Jurkat, Clone E6-1 (cell line): Measurements from ENCODE around the gene COPA.
A peak's percentile ranks its signal among the peaks of the same experiment; 100 is the strongest.
"Not testable (repeated sequence)": the region's sequence is repeated elsewhere in the genome, so short reads cannot be mapped to it uniquely, and the experiment has no call there.

Experiments used
- DNase-seq: peaks from one replicate; pipeline ENCODE4 v3.0.0-alpha.2; 2011; ENCODE audit warnings: low read depth, low spot score
- H3K4me3 ChIP-seq: 2 replicates; pipeline ENCODE4 v1.5.1; 2011; ENCODE audit warnings: mild to moderate bottlenecking, low read length, control low read depth, moderate library complexity

Gene COPA

GRCh38 chr1:160340146-160340545 is 2.9 kb downstream of the COPA start:
- H3K4me3 ChIP-seq, result no peak overlapping the region
- no peak for DNase-seq

- no peak for DNase-seq
Measured at GRCh38 chr1:160338580-160338979, 4.5 kb downstream of the COPA start.

GRCh38 chr1:160332516-160332915 is 10.5 kb downstream of the COPA start:
- no peak for DNase-seq
- no peak overlapping the region for H3K4me3 ChIP-seq

More at GRCh38 chr1:160338580-160338979, 4.5 kb downstream of the COPA start:
- H3K4me3 ChIP-seq, result no peak overlapping the region

- no peak overlapping the region for H3K4me3 ChIP-seq
- DNase-seq, result no peak
Measured at GRCh38 chr1:160330119-160330518, 12.9 kb downstream of the COPA start.

- H3K4me3 ChIP-seq, result no peak overlapping the region
- DNase-seq, result no peak
Measured at GRCh38 chr1:160328184-160328583, 14.9 kb downstream of the COPA start.

GRCh38 chr1:160326418-160326817 is 16.6 kb downstream of the COPA start:
- H3K4me3 ChIP-seq, result no peak overlapping the region
- DNase-seq, result no peak

GRCh38 chr1:160325252-160325651 is 17.8 kb downstream of the COPA start:
- no peak overlapping the region for H3K4me3 ChIP-seq
- DNase-seq, result no peak

GRCh38 chr1:160322831-160323230 is 20.2 kb downstream of the COPA start:
- H3K4me3 ChIP-seq, result no peak overlapping the region
- DNase-seq, result no peak

- no peak overlapping the region for H3K4me3 ChIP-seq
Measured at GRCh38 chr1:160315359-160315758, 27.7 kb downstream of the COPA start.

GRCh38 chr1:160309571-160309970 is 33.5 kb downstream of the COPA start:
- DNase-seq, result no peak
- H3K4me3 ChIP-seq, result no peak overlapping the region

More at GRCh38 chr1:160315359-160315758, 27.7 kb downstream of the COPA start:
- DNase-seq, result no peak

- DNase-seq, result no peak
- H3K4me3 ChIP-seq, result no peak overlapping the region
Measured at GRCh38 chr1:160309185-160309557, 33.9 kb downstream of the COPA start.

GRCh38 chr1:160308451-160309184 is 34.4 kb downstream of the COPA start:
- DNase-seq, result no peak
- H3K4me3 ChIP-seq, result no peak overlapping the region

GRCh38 chr1:160307118-160307791 is 35.8 kb downstream of the COPA start:
- H3K4me3 ChIP-seq, result no peak overlapping the region
- no peak for DNase-seq

GRCh38 chr1:160300173-160300572 is 42.9 kb downstream of the COPA start:
- no peak for DNase-seq

GRCh38 chr1:160296036-160296435 is 47.0 kb downstream of the COPA start:
- no peak overlapping the region for H3K4me3 ChIP-seq
- DNase-seq, result no peak

More at GRCh38 chr1:160300173-160300572, 42.9 kb downstream of the COPA start:
- no peak overlapping the region for H3K4me3 ChIP-seq

GRCh38 chr1:160293020-160293968 is 49.8 kb downstream of the COPA start:
- H3K4me3 ChIP-seq, result no peak overlapping the region
- DNase-seq, result no peak

- no peak overlapping the region for H3K4me3 ChIP-seq
- DNase-seq, result peak; percentile 68
Measured at GRCh38 chr1:160291248-160292220, 51.5 kb downstream of the COPA start.

- DNase-seq, H3K4me3 ChIP-seq: not testable (repeated sequence)
Measured at GRCh38 chr1:160287769-160288168, 55.3 kb downstream of the COPA start.
